OCI-LY3 (cell line): ENCODE results near the gene GINS1.

Experiments used
- CTCF ChIP-seq: fragments of 200-600, 300-600 bp; sonication (generic); IDR thresholded peaks from 2 replicates; pipeline ENCODE4 v1.5.1; 2014; ENCODE audit warnings: antibody characterized with exemption, low read length, low read depth
- EZH2phosphoT487 ChIP-seq: fragments of 200-600 bp; shearing (Covaris generic); IDR thresholded peaks from 2 replicates; pipeline ENCODE4 v1.6.1; 2018; ENCODE audit warnings: antibody characterized with exemption, mixed run types, low read depth

GRCh38 chr20:25477014-25477882 lies 69.8 kb downstream of the GINS1 start:
- no peak for TF ChIP-seq CTCF
- no peak for TF ChIP-seq EZH2phosphoT487
